ENCODE measurements around the gene MYF5.

The MYF5 gene

DNA sequence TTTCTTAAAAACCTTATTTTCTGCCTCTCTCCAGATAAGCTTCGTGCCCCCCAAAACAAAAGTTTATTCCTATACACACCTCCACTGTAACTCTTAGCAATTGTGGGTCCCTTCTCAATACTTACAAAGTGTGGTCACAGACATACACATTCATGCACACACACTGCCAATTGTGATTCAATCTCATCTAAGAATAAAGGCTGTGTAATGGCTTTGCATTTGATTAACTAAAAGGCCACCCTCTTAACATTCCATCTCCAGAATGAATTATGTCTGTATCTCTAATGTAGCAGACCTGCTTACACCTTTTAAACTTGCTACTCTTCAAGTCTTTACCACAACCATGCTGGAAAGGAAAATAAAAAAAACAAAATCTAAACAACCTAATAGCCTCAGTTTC lies 49.5 kb downstream of the MYF5 start:
- no peak for DNase-seq (ENCODE audit: low spot score)

- DNase-seq (ENCODE audit: low spot score), result no peak
Observed at GRCh38 chr12:80766897-80767296, 50.2 kb downstream of the MYF5 start.
